GM13976 (cell line): ENCODE results near the gene NUF2.

Experiments used
- DNase-seq: peaks from one replicate; pipeline ENCODE4 v3.0.0; 2012; ENCODE audit warnings: low spot score
- CTCF ChIP-seq: IDR thresholded peaks from 2 replicates; pipeline ENCODE4 v1.5.1; 2012; ENCODE audit warnings: borderline replicate concordance, mild to moderate bottlenecking; ENCODE audit not compliant: insufficient read depth; ENCODE audit errors: extremely low read depth, missing control alignments, control extremely low read depth
- in situ Hi-C: fragments of 300-500 bp; cut with MboI; formaldehyde crosslinking; loops from one replicate; pipeline ENCODE4 v1.12.0; 2022; ENCODE audit warnings: low sequenced_read_pairs, mixed read lengths, inconsistent platforms; ENCODE audit not compliant: unreplicated experiment

The NUF2 gene

GRCh38 chr1:163379801-163380200 lies 58.0 kb downstream of the NUF2 start:
- no peak for DNase-seq
- in situ Hi-C loops, result no loop called here
- TF ChIP-seq CTCF, result no peak

GRCh38 chr1:163381487-163382184 lies 59.9 kb downstream of the NUF2 start:
- in situ Hi-C loops, result no loop called here
- DNase-seq, result no peak
- no peak for TF ChIP-seq CTCF

GRCh38 chr1:163382395-163382794 lies 60.6 kb downstream of the NUF2 start:
- TF ChIP-seq CTCF, result no peak
- in situ Hi-C loops, result no loop called here
- no peak for DNase-seq

GRCh38 chr1:163387146-163387545 lies 65.4 kb downstream of the NUF2 start:
- in situ Hi-C loops, result no loop called here
- no peak for TF ChIP-seq CTCF
- DNase-seq, result no peak

- no peak for TF ChIP-seq CTCF
- in situ Hi-C loops, result no loop called here
- no peak for DNase-seq
Observed at GRCh38 chr1:163388970-163389369, 67.2 kb downstream of the NUF2 start.

GRCh38 chr1:163395790-163396189 lies 74.0 kb downstream of the NUF2 start:
- in situ Hi-C loops, result no loop called here
- TF ChIP-seq CTCF, result no peak
- no peak for DNase-seq
